A673 (cell line): ENCODE measurements around the gene SLC16A12. TPM values are rescaled to one million over a fixed set of nuclear protein-coding genes. Genes with fewer than 3 reads are reported as not detected.
A peak's percentile ranks its signal among the peaks of the same experiment; 100 is the strongest.

Experiments used
- BruUV-seq: library from RNA; stranded (reverse); fragments of 400-500 nt; replicated peaks from 2 replicates; lab custom pipeline; 2021; lab: Mats Ljungman, UMichigan
- CTCF ChIA-PET: fragments of 300-600 bp; sonication (Branson Sonifier 250); formaldehyde crosslinking; loops from one replicate; lab custom pipeline; 2022; ENCODE audit warnings: antibody characterized with exemption; lab: Charles Lee
- POLR2A ChIA-PET: fragments of 300-600 bp; sonication (Branson Sonifier 250); formaldehyde crosslinking; loops from one replicate; lab custom pipeline; 2022; ENCODE audit warnings: antibody characterized with exemption; ENCODE audit not compliant: low non-redundant PET; lab: Charles Lee
- DNase-seq: peaks from one replicate; pipeline ENCODE4 v3.0.0-alpha.2; 2015; ENCODE audit warnings: low spot score
- H3K27ac ChIP-seq: fragments of 200-600 bp; sonication (generic); 2 replicates; pipeline ENCODE4 v1.5.1; 2016; ENCODE audit warnings: mixed run types, low read depth, mild to moderate bottlenecking, mixed read lengths, antibody characterized with exemption, low read length; ENCODE audit not compliant: poor library complexity, severe bottlenecking
- H3K27me3 ChIP-seq: fragments of 200-600 bp; sonication (generic); replicated peaks from 2 replicates; pipeline ENCODE4 v1.6.1; 2017; ENCODE audit warnings: mixed run types, low read depth, mild to moderate bottlenecking, mixed read lengths, antibody characterized with exemption, low read length; ENCODE audit not compliant: insufficient read depth, poor library complexity
- H3K36me3 ChIP-seq: fragments of 200-600 bp; sonication (generic); 2 replicates; pipeline ENCODE4 v1.6.1; 2016; ENCODE audit warnings: mixed run types, mild to moderate bottlenecking, mixed read lengths, antibody characterized with exemption, low read length; ENCODE audit not compliant: insufficient read depth, poor library complexity, severe bottlenecking
- H3K4me1 ChIP-seq: fragments of 200-600 bp; sonication (generic); 2 replicates; pipeline ENCODE4 v1.6.1; 2017; ENCODE audit warnings: mixed run types, mild to moderate bottlenecking, mixed read lengths, antibody characterized with exemption, low read length; ENCODE audit not compliant: insufficient read depth, poor library complexity, severe bottlenecking
- H3K4me3 ChIP-seq: fragments of 200-600 bp; sonication (generic); 2 replicates; pipeline ENCODE4 v1.5.1; 2016; ENCODE audit warnings: low read depth, mixed run types, mild to moderate bottlenecking, mixed read lengths, low read length; ENCODE audit not compliant: poor library complexity, severe bottlenecking
- H3K9me3 ChIP-seq: fragments of 200-600 bp; sonication (generic); 2 replicates; pipeline ENCODE4 v1.6.1; 2016; ENCODE audit warnings: mixed run types, low read depth, mild to moderate bottlenecking, mixed read lengths, antibody characterized with exemption, low read length; ENCODE audit not compliant: poor library complexity, severe bottlenecking
- EZH2 ChIP-seq: fragments of 200-600 bp; sonication (generic); IDR thresholded peaks from 2 replicates; pipeline ENCODE4 v1.6.1; 2017; ENCODE audit warnings: borderline replicate concordance, low read depth, mild to moderate bottlenecking, mixed read lengths, antibody characterized with exemption, low read length; ENCODE audit not compliant: poor library complexity, severe bottlenecking
- intact Hi-C: fragments of 100-400 bp; cut with micrococcal nuclease; formaldehyde crosslinking; loops from one replicate; pipeline ENCODE4 v1.10.0; 2022; ENCODE audit not compliant: unreplicated experiment
- total RNA-seq: library from RNA; stranded (reverse); gene quantifications from 2 replicates; pipeline ENCODE4 v1.2.3, GENCODE V29; 2021
- TF ChIP-seq, protein P1 (sequence below): fragments of 300-800, 200-600 bp; sonication (generic); conservative IDR thresholded peaks from 2 replicates; pipeline ENCODE4 v1.5.1; 2017; ENCODE audit warnings: low read depth, mild to moderate bottlenecking, antibody characterized with exemption, low read length, moderate library complexity, mixed read lengths

Gene SLC16A12
- total RNA-seq, 1 experiment from 2014 or later = 0.54 TPM

DNA sequence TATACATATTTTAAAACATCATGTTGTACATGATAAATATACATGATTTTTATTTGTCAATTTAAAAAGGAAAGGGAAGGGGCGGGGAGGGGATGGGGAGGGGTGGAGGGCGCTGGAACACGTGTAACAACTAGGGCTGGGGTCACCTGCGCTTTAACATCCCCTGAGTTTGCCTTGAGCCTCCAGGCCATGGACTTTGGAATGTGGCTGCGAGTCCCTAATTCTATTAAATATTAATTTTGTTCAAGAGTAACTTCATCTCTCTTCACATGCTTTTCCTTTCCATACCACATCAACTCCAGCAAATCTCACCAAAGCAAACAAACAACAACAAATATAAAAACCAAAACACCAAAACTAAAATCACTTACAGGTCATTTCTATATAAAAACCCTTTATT is 110.4 kb downstream of the SLC16A12 start:
- no peaks in the 10 kb centered on the region for H3K9me3 ChIP-seq
- no TSS peak for BruUV-seq
- H3K27ac ChIP-seq = no peak overlapping the region
- DNase-seq = no peak
- TF ChIP-seq EZH2 = no peak
- TF ChIP-seq, protein P1, sequence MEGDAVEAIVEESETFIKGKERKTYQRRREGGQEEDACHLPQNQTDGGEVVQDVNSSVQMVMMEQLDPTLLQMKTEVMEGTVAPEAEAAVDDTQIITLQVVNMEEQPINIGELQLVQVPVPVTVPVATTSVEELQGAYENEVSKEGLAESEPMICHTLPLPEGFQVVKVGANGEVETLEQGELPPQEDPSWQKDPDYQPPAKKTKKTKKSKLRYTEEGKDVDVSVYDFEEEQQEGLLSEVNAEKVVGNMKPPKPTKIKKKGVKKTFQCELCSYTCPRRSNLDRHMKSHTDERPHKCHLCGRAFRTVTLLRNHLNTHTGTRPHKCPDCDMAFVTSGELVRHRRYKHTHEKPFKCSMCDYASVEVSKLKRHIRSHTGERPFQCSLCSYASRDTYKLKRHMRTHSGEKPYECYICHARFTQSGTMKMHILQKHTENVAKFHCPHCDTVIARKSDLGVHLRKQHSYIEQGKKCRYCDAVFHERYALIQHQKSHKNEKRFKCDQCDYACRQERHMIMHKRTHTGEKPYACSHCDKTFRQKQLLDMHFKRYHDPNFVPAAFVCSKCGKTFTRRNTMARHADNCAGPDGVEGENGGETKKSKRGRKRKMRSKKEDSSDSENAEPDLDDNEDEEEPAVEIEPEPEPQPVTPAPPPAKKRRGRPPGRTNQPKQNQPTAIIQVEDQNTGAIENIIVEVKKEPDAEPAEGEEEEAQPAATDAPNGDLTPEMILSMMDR = no peak
- ChIA-PET CTCF (no interaction called here), POLR2A (no interaction called here)
- H3K27me3 ChIP-seq = no peaks in the 10 kb centered on the region
- intact Hi-C loops = loop anchor here (5.0 to 10.0 kb wide), 3 partner anchors 530 to 1440 kb away; no protein-coding TSS in a partner anchor
- H3K4me3 ChIP-seq = no peak overlapping the region
- H3K36me3 ChIP-seq = no peaks in the 10 kb centered on the region
- H3K4me1 ChIP-seq = peaks cover 6% of the 10 kb centered on the region

GRCh38 chr10:89421018-89421476 is 114.3 kb downstream of the SLC16A12 start:
- TF ChIP-seq, protein P1 = no peak
- TF ChIP-seq EZH2 = no peak
- Histone ChIP-seq H3K27ac (no peak overlapping the region), H3K9me3 (no peaks in the 10 kb centered on the region), H3K27me3 (no peaks in the 10 kb centered on the region), H3K4me3 (no peak overlapping the region), H3K4me1 (peaks cover 13% of the 10 kb centered on the region), H3K36me3 (no peaks in the 10 kb centered on the region)
- ChIA-PET CTCF (no interaction called here), POLR2A (no interaction called here)
- no peak for DNase-seq
- no TSS peak for BruUV-seq
- intact Hi-C loops = loop anchor here (10.0 kb wide), 2 partner anchors 534 to 1444 kb away; no protein-coding TSS in a partner anchor

GRCh38 chr10:89419548-89419947 is 115.8 kb downstream of the SLC16A12 start:
- DNase-seq = peak; percentile 79
- Histone ChIP-seq H3K4me1 (peaks cover 14% of the 10 kb centered on the region), H3K27ac (no peak overlapping the region), H3K4me3 (no peak overlapping the region), H3K36me3 (no peaks in the 10 kb centered on the region), H3K27me3 (no peaks in the 10 kb centered on the region), H3K9me3 (no peaks in the 10 kb centered on the region)
- intact Hi-C loops = no loop called here
- no TSS peak for BruUV-seq
- ChIA-PET CTCF (interaction anchor here (0.5 to 0.6 kb wide), 2 partner anchors 14 to 87 kb away, joined by 4 read pairs; no protein-coding TSS in a partner anchor), POLR2A (interaction anchor here (0.6 kb wide), 1 partner anchor 39 kb away, joined by 4 read pairs; no protein-coding TSS in a partner anchor)
- TF ChIP-seq, protein P1 = peak; percentile 79
- no peak for TF ChIP-seq EZH2
